Omental fat pad (tissue), 4 donors: ENCODE measurements around the gene SLC50A1. TPM values are rescaled to one million over a fixed set of nuclear protein-coding genes. Genes with fewer than 3 reads are reported as not detected.

Experiments used
- ATAC-seq: fragments of 150-250 bp; one replicate; pipeline ENCODE4 v1.9.1; 2016; ENCODE audit warnings: mild to moderate bottlenecking, moderate library complexity; ENCODE audit not compliant: low FRiP score
- DNase-seq: peaks from one replicate; pipeline ENCODE4 v3.0.0-alpha.2; 2019; ENCODE audit warnings: low spot score
- total RNA-seq, 4 donors: library from RNA; depleted of rRNA; stranded (reverse); fragments of >200 nt; gene quantifications; one replicate each; pipeline ENCODE4 v1.1.0, GENCODE V29; 2016
- TF ChIP-seq, protein P1 (sequence below), 3 donors: fragments of 450-650 bp; IDR thresholded peaks; one replicate each; pipeline ENCODE4 v1.5.1; 2016 to 2017; ENCODE audit warnings: antibody characterized with exemption in 3 of 3, mild to moderate bottlenecking in 3 of 3, moderate library complexity in 2 of 3

SLC50A1 gene
- total RNA-seq, 4 donors from 2014 or later, result 26.8 to 40.6 (median 27.5) TPM

DNA sequence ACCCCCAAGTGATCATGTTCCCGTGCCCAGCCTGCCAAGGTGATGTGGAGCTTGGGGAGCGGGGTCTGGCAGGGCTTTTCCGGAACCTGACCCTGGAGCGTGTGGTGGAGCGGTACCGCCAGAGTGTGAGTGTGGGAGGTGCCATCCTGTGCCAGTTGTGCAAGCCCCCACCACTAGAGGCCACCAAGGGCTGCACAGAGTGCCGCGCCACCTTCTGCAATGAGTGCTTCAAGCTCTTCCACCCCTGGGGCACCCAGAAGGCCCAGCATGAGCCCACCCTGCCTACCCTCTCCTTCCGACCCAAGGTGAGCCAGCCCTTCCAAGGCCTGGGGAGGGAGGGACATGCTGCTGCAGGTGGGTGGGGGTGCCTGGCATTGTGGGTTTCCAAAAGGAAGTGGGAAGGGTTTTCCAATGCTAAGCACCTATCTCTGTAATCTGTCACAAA, 40.3 kb downstream of the SLC50A1 start:
- DNase-seq (no peak), ATAC-seq (no peak)
- TF ChIP-seq, protein P1, sequence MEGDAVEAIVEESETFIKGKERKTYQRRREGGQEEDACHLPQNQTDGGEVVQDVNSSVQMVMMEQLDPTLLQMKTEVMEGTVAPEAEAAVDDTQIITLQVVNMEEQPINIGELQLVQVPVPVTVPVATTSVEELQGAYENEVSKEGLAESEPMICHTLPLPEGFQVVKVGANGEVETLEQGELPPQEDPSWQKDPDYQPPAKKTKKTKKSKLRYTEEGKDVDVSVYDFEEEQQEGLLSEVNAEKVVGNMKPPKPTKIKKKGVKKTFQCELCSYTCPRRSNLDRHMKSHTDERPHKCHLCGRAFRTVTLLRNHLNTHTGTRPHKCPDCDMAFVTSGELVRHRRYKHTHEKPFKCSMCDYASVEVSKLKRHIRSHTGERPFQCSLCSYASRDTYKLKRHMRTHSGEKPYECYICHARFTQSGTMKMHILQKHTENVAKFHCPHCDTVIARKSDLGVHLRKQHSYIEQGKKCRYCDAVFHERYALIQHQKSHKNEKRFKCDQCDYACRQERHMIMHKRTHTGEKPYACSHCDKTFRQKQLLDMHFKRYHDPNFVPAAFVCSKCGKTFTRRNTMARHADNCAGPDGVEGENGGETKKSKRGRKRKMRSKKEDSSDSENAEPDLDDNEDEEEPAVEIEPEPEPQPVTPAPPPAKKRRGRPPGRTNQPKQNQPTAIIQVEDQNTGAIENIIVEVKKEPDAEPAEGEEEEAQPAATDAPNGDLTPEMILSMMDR (IDR thresholded peaks at IDR 0.05), result no peak

DNA sequence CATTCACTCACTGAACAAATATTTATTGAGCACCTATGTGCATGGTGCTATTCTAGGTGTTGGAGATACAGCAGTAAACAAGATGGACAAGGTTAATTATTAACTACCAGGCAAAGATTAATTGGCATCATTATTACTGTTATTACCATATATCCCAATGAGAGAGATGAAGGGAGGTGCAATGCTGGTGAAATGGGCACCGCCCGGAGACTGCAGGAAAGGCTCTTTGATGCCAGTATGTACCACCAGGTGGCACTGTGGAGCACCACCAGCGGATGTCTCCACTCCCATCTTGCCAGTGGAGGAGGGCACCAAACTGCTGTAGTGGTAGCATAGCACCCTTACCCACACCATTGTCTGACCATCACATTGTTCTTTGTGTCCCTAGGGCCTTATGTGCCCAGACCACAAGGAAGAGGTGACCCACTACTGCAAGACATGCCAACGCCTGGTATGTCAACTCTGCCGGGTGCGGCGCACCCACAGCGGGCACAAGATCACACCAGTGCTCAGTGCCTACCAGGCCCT, 41.0 kb downstream of the SLC50A1 start:
- DNase-seq, result peak; percentile 97
- ATAC-seq, result peak; percentile 52
- TF ChIP-seq, protein P1 (IDR thresholded peaks at IDR 0.05), result peak in 1 of 3 donors; percentile 80

DNA sequence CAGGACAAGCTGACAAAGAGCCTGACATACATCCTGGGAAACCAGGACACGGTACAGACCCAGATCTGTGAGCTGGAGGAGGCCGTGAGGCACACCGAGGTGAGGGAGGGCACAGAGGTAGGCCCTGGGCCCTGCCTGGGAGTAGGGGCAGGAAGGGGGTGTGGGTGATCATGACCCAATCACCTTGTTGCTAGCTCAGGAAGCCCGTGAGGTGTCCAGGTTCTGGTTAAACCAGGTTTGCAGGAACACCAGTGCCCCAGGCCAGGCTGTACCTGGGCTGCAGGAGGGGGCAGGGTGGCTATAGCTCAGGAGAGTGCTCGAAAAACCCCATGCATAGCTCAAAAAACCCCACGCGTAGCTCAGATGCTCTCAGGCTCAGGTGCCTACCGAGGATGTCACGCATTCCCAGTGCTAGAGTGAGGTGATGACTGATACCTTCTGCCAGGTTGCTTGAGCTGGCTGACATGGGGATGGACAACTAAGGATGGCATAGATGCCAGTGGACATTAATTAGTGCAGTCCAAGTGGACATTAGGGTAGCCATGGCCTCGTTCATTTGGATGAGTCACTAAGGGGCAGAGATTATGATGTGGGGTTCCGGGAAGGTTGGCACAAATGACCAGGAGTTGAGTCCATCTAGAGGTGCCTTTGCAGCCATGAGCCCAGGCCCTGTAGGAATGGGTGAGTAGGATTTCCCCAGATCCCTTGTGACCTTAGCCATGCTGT, 41.7 kb downstream of the SLC50A1 start:
- DNase-seq, result no peak
- no peak for ATAC-seq
- TF ChIP-seq, protein P1 (IDR thresholded peaks at IDR 0.05), result no peak

DNA sequence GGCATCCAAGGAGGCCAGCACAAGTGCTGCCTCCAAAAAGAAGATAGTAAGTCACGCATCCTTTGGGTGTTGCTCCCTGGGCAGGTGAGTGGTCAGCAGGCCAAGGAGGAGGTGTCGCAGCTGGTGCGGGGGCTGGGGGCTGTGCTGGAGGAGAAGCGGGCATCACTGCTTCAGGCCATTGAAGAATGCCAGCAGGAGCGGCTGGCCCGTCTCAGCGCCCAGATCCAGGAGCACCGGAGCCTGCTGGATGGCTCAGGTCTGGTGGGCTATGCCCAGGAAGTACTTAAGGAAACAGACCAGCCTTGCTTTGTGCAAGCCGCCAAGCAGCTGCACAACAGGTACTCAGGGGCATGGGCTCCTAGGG, 42.2 kb downstream of the SLC50A1 start:
- DNase-seq (no peak), ATAC-seq (no peak)
- TF ChIP-seq, protein P1 (IDR thresholded peaks at IDR 0.05), result no peak

DNA sequence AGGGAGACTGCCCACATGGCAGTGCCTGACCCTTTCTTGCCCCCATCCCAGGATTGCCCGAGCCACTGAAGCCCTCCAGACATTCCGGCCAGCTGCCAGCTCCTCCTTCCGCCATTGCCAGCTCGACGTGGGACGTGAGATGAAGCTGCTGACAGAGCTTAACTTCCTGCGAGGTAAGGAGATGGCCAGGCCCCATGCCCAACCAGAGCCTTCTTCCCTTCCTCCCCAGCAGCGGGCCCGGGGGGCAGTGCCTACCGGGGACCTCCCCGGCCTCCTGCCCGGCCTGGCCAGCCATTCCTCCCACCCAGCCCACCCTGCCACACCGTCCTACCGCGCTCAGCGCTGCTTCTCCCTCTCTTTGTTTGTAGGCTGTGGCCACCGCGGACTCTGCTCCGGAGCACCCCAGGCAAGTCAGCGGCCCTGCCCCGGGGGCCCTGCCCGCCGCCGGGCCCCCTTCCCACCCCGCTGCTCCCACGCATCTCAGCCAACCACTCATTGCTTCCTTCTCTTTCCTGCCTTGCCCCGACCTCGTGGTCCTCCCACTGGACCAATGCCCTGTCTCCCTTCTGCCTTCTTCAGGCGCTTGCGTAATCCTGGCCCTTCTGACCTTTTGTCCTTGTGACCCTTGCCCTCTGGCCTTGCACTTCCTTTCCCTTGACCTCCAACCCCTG, 42.9 kb downstream of the SLC50A1 start:
- TF ChIP-seq, protein P1 (IDR thresholded peaks at IDR 0.05), result no peak
- DNase-seq (peak; percentile 18), ATAC-seq (no peak)

DNA sequence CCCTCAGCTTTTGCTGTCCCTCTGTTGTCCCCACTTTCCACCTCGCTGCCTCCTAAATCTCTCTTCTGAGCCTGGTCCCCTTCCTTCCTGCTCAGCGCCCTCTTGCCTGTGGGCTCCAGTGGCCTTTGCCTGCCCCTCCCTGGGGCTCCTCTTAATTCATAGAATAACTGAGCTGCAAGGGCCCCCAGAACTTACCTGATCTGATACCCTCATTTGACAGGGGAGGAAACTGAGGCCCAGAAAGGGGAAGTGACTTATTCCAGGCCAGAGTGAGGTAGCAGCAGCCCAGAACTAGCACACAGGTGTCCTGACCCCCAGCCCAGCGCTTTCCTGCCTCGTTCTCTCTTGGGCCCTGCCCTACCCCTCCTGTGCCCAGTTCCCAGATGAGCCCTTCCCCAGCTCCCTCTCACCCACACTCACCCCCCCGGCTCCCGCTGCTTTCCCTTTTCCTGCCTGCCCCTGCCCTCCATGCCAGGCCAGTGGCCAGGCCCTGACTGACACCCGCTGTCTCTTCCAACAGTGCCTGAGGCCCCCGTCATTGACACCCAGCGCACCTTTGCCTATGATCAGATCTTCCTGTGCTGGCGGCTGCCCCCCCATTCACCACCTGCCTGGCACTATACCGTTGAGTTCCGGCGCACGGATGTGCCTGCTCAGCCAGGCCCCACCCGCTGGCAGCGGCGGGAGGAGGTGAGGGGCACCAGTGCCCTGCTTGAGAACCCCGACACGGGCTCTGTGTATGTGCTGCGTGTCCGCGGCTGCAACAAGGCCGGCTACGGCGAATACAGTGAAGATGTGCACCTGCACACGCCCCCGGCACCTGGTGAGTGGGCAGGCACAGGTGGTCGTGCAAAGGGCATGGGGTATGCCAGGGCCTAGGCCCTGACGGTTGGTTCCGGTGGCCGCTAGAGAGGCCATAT, 43.7 kb downstream of the SLC50A1 start:
- TF ChIP-seq, protein P1 (IDR thresholded peaks at IDR 0.05), result no peak
- DNase-seq (peak; percentile 19), ATAC-seq (no peak)
